Measurements from ENCODE around the gene CGB3.
A peak's percentile ranks its signal among the peaks of the same experiment; 100 is the strongest.
"Not testable (repeated sequence)": the region's sequence is repeated elsewhere in the genome, so short reads cannot be mapped to it uniquely, and the experiment has no call there.

The CGB3 gene

GRCh38 chr19:49056101-49056901 lies 32.2 kb upstream of the CGB3 start:
- peak overlapping the region; percentile 35 for H3K4me3 ChIP-seq (replicated peaks; ENCODE audit: insufficient read depth, low read length)
- TF ChIP-seq GABPA (IDR thresholded peaks at IDR 0.05; ENCODE audit: low read depth) (no peak), SPI1 (IDR thresholded peaks at IDR 0.05; ENCODE audit: borderline replicate concordance, low read depth) (no peak), CTCF (IDR thresholded peaks at IDR 0.05; ENCODE audit: insufficient read depth, low read length) (no peak), POLR2AphosphoS5 (IDR thresholded peaks at IDR 0.05; ENCODE audit: low read depth) (no peak), REST (IDR thresholded peaks at IDR 0.05; ENCODE audit: insufficient replicate concordance, low read depth) (no peak)
- DNase-seq (ENCODE audit: low read depth in 1 of 2, low spot score in 1 of 2) = peak; percentile 9 to 15
- H3K27me3 ChIP-seq (ENCODE audit: insufficient read depth, poor library complexity, severe bottlenecking) = peaks cover 48% of the 10 kb centered on the region
- no peak overlapping the region for H3K27ac ChIP-seq (replicated peaks)

- H3K27me3 ChIP-seq (ENCODE audit: insufficient read depth, poor library complexity, severe bottlenecking); H3K4me3 ChIP-seq (replicated peaks; ENCODE audit: insufficient read depth, low read length); DNase-seq (ENCODE audit: low read depth in 1 of 2, low spot score in 1 of 2); H3K27ac ChIP-seq (replicated peaks): not testable (repeated sequence)
Observed at GRCh38 chr19:49050376-49051033, 26.4 kb upstream of the CGB3 start.

GRCh38 chr19:49049834-49050233 lies 25.7 kb upstream of the CGB3 start:
- not testable (repeated sequence) for DNase-seq (ENCODE audit: low read depth in 1 of 2, low spot score in 1 of 2); H3K27me3 ChIP-seq (ENCODE audit: insufficient read depth, poor library complexity, severe bottlenecking); H3K27ac ChIP-seq (replicated peaks); H3K4me3 ChIP-seq (replicated peaks; ENCODE audit: insufficient read depth, low read length)

- H3K27ac ChIP-seq (replicated peaks); DNase-seq (ENCODE audit: low read depth in 1 of 2, low spot score in 1 of 2); H3K4me3 ChIP-seq (replicated peaks; ENCODE audit: insufficient read depth, low read length); H3K27me3 ChIP-seq (ENCODE audit: insufficient read depth, poor library complexity, severe bottlenecking): not testable (repeated sequence)
Observed at GRCh38 chr19:49049011-49049410, 24.9 kb upstream of the CGB3 start, which contains the start of gene CGB8. CGB8 (minus strand) TSS chr19:49049111; CDS start chr19:49048739, 372 bp downstream.

DNA sequence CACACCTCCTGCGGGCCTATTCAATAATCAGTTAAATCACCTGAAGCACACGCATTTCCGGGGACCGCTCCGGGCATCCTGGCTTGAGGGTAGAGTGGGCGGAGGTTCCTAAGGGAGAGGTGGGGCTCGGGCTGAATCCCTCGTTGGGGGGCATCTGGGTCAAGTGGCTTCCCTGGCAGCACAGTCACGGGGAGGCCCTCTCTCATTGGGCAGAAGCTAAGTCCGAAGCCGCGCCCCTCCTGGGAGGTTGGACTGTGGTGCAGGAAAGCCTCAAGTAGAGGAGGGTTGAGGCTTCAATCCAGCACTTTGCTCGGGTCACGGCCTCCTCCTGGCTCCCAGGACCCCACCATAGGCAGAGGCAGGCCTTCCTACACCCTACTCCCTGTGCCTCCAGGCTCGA lies 19.4 kb upstream of the CGB3 start, which contains the start of gene CGB5:
TSS of gene CGB5 (plus strand) at position 301 of the 400 bp plus-strand sequence. CDS start 362 bp downstream, outside the sequence.
- not testable (repeated sequence) for H3K4me3 ChIP-seq (replicated peaks; ENCODE audit: insufficient read depth, low read length); DNase-seq (ENCODE audit: low read depth in 1 of 2, low spot score in 1 of 2); H3K27me3 ChIP-seq (ENCODE audit: insufficient read depth, poor library complexity, severe bottlenecking); H3K27ac ChIP-seq (replicated peaks)

- not testable (repeated sequence) for DNase-seq (ENCODE audit: low read depth in 1 of 2, low spot score in 1 of 2); H3K4me3 ChIP-seq (replicated peaks; ENCODE audit: insufficient read depth, low read length); H3K27me3 ChIP-seq (ENCODE audit: insufficient read depth, poor library complexity, severe bottlenecking); H3K27ac ChIP-seq (replicated peaks)
Observed at GRCh38 chr19:49042666-49043065, 18.5 kb upstream of the CGB3 start.

GRCh38 chr19:49042177-49042576 lies 18.0 kb upstream of the CGB3 start:
- H3K4me3 ChIP-seq (replicated peaks; ENCODE audit: insufficient read depth, low read length) = no peak overlapping the region
- TF ChIP-seq GABPA (IDR thresholded peaks at IDR 0.05; ENCODE audit: low read depth) (no peak), REST (IDR thresholded peaks at IDR 0.05; ENCODE audit: insufficient replicate concordance, low read depth) (no peak), SPI1 (IDR thresholded peaks at IDR 0.05; ENCODE audit: borderline replicate concordance, low read depth) (no peak), POLR2AphosphoS5 (IDR thresholded peaks at IDR 0.05; ENCODE audit: low read depth) (no peak), CTCF (IDR thresholded peaks at IDR 0.05; ENCODE audit: insufficient read depth, low read length) (no peak)
- H3K27ac ChIP-seq (replicated peaks) = no peak overlapping the region
- no peaks in the 10 kb centered on the region for H3K27me3 ChIP-seq (ENCODE audit: insufficient read depth, poor library complexity, severe bottlenecking)
- no peak for DNase-seq (ENCODE audit: low read depth in 1 of 2, low spot score in 1 of 2)

GRCh38 chr19:49039736-49040135 lies 15.6 kb upstream of the CGB3 start:
- not testable (repeated sequence) for DNase-seq (ENCODE audit: low read depth in 1 of 2, low spot score in 1 of 2); H3K27me3 ChIP-seq (ENCODE audit: insufficient read depth, poor library complexity, severe bottlenecking); H3K27ac ChIP-seq (replicated peaks); H3K4me3 ChIP-seq (replicated peaks; ENCODE audit: insufficient read depth, low read length)
